Measurements from ENCODE around the gene ARPC2.
A peak's percentile ranks its signal among the peaks of the same experiment; 100 is the strongest.
"Not testable (repeated sequence)": the region's sequence is repeated elsewhere in the genome, so short reads cannot be mapped to it uniquely, and the experiment has no call there.

ARPC2 gene

DNA sequence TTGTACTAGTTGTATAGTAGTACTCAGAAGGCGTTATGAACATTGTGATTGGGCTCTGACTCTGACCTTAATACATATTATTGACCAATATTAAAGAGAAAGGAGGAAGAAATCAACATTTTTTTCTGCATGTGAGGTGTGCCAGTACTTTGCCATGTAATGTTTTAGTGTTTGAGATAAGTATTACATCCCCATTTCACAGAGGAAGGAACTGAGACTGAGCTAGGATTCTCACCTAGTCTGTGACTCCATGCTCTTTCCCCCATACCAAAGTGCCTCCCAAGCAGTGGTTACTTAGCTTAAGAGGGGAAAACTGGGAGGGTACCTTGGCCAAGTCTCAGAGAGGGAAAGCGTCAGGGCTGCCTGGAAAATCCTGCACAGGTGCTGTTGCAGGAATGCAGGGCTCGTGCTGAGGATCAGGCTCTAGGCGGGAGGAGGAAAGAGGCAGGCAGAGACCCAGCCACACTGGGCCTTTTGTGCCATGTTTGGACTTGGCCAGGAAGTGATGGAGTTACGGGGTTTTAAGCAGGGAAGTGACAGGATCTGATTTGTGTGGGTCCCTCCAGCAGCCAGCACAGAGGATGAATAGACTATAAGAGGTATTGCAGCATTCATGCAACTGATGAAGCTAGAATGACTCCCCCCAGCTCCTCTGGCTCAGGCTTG, 55.0 kb downstream of the ARPC2 start:
- no peak for DNase-seq

DNA sequence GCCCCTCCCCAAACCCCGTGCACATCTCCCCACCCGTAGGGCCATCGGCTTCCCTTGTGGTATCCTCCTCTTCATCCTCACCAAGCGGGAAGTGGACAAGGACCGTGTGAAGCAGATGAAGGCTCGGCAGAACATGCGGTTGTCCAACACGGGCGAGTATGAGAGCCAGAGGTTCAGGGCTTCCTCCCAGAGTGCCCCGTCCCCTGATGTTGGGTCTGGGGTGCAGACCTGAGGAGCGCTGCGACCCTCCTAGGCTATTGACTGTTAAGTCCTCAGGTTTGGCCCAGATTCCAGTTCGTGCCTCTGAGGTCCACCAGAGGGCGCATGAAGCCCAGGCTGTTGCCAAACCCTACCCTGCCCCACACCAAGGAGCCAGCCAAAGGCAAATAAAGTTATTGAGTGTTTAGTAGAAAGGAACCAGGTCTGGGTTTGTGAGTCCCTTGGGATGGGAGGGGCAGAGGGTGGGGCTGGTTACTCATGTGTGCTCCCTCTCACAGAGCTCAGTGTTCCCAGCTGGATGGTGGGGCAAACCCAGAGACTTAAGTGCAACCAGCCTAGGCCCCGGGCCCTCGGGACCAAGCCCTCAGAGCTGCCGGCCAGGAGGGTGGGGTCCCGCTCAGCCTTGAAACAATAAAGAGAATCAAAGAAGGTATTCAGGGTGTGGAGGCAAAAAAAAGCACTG, 55.7 kb downstream of the ARPC2 start:
- DNase-seq: peak; percentile 72 to 78

DNA sequence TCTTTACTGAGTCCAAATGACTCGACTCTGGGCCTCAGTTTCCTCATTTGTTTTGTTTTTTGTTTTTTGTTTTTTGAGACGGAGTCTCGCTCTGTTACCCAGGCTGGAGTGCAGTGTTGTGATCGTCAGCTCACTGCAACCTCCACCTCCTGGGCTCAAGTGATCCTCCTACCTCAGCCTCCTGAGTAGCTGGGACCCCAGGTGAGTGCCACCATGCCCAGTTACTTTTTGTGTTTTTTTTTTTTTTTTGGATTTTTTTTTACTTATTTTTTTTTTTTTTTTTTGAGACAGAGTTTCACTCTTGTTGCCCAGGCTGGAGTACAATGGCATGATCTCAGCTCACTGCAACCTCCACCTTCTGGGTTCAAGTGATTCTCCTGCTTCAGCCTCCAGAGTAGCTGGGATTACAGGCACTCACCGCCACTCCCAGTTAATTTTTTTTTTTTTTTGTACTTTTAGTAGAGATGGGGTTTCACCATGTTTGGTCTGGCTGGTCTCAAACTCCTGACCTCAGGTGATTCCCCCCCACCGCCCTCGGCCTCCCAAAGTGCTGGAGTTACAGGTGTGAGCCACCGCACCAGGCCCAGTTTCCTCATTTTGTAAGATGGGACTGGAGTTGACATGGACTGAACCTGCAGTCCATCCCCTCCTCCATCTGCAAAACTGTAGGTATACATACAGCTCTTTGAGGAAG, 56.4 kb downstream of the ARPC2 start:
- DNase-seq: not testable (repeated sequence)

DNA sequence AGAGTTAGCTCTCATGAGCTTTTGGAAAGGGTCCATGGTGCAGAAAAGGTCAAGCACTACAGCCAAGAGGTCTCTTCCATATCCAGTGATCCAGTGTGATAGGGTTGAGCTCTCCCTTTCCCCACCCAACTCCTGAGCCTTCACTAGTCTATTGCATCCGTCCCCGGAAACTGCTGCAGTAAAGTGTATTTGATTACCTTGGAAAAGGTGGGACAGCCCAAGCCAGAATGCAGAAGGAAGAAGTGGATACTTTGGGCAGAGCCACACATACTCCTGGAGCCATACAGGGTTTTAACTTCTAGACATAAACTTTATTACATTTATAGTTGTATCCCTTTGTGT, 56.9 kb downstream of the ARPC2 start:
- DNase-seq: no peak

DNA sequence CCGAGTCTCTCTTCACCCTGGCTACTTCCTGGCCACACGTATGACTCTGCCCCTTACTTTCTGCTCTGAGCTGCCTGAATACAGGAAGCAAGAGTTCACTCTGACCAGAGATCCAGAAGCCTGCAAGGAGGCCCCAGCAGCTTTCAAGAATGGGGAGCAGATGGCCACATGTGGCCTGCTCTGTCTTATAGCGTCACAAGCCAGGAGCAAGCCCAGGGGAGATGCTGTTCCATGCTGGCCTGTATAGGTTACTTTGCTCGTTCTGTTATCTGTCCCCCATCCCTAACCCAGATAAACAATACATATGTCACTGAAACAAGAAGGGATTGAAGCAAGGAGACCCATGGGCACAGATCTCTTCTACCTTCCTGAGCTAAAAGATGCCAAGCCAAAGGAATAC, 57.6 kb downstream of the ARPC2 start:
- DNase-seq: no peak

DNA sequence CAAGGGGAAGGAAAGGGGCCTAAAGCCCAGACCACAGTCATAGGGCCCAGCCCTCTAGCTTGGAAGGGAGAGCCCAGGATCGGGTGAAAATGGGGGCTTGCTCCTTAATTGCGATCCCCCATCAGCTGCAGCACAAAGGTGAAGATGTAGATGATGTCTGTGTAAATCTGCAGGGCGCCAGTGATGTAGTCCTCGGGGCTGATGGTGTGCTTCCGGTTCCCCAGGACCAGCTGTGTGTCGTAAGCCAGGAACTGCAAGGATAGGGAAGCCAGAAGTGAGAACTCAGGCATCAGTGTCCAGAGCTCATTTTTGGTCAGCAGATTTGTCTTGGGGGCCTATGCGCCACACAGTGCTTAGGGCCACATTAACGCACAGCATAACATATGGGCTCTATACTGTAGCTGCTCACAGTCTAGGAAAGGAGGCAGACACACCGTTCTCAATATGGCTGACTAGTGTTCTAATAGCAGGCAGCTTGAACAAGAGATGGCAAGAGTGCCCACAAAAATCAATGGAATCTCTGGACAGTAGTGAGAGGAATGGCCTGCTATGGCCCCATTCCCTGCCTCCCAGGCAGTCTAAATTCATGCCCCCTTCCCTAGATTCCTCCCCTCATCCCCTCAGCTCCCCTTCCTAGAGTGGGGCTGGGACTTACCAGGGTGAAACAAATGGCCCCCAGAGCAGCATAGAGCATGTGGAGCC, 58.5 kb downstream of the ARPC2 start:
- DNase-seq: no peak

DNA sequence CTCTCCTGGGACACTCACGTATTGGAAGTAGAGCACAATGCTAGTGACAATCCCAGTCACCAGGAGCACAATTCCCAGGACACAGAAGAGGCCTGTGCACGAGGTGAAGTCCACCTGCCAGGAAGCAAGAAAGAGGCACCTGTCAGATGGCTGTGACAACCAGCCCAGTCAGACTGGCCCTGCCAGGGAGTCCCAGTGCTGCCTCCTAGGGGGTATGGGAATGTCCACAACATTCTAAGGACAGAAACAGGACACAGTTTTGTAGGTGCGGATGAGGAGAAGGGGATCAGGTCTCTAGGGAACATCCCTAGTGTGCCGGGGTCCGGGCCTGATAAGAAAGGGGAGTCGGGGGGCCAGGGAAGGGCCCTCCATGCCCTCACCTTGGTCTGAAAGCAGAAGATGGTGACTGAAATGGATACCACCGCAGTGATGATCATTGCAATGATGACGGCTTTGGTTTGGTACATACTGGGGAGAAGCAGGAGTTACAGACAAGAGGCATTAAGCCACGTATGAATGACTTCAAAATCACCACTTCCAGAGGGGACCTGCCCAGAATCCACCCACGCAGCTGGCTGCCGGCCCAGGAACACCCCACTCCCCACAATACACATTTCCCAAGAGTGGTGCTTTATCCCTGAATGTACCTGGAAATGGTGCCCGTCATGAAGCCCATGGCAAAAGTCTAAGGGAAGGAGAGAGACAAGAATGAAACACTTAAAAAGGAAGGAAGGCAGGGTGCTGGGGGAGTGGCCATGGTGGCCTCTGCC, 60.2 kb downstream of the ARPC2 start:
- DNase-seq: no peak

DNA sequence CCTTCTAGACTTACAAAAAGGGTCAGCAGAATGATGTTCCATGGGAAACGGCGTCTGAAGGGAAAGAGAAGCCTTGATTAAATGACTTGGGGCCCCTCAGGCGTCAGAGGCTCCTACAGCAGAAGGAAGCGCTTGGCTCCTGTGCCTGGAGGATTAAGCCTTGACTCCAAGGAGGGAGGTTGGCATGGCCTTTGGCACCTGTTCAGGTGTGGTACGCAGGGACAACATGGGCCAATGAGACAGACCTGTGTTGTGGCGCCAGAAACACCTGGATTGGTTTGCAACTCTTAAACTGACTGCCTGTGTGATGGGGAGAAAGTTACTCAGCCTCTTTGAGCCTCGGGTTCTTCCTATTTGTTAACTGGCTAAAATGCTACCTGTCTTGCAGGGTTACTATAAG, 60.9 kb downstream of the ARPC2 start:
- DNase-seq: no peak

DNA sequence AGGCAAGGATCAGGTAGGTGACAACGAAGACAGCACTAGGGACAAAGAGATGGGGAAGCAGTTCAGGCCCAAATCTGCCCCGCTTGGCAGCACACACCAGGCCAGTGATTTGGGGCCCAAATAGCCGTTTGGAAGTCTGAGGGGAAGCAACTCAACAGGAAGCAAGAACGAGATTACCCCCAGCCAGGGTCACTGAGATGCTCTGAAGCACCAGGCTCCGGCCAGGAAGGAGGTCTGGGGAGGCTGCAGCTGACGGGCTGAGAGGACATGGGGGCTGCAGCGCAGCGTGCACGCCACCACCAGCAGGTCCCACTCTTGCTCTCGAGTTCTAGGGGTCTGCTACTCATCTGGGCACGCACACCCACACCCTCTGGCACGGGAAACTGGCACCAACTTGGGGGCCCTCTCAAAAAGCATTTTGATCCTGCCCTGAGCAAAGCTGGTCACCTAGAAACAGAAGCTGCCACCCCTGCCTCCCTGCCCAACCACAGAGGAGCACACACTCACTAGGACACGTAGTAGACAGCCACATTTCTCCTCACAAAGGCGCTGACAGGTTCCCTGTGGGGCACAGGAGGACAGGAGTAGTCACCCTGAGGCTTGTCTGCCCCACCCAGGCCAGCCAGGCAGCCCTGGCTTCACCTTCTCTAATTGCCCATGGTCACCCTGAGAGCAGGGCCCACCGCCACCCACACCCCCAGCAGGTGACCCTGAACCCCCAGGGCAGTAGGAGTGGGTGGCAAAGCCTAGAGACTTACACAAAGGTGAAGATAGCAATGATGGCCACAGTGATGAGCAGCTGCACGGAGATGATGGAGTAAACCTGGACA, 61.8 kb downstream of the ARPC2 start:
- DNase-seq: no peak

DNA sequence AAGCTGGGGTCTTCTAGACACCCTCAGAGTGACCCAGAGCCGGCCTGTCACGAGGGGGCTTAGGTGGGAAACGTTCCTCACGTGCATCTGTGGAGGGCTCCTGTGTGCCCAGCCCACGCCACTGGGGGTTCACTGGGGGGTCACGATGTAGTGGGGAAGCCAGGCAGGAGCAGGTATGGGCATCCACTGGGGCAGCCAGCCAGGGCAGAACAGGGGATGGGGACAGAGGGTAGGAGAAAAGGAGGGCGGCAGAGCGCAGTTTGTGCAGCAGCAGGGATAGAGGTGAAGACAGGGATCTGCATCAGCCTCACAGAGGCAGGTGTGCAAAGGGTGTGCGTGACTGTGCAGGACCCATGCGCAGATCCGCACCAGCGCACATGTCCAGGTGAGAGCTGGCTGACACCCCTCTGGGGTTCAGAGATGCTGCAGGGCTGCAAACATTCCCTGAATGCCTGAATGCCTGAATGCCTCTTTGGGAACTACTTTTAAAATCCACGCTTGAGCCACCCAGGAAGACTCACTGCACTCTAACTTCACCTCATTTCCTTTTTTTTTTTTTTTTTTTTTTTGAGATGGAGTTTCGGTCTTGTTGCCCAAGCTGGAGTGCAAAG, 63.4 kb downstream of the ARPC2 start:
- DNase-seq: no peak

DNA sequence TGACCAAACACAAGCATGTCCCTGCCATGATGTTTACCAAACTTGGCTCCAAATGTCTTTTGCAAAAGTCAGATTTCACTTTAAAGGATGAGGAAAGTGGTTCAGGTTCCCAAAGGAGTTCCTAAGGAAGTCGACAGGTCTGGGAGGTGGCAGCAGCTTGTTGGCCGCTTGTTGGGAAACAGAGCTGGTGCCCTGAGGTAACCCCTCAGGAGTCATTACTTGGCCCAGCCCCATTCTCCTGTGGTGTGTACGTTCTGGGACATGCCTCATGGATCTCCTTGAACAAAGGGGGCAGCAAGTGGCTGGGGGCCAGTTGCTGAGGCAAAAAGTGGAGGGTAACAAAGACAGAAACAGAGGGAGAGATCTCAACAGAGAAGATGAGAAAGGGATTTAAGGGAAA, 64.5 kb downstream of the ARPC2 start:
- DNase-seq: no peak

DNA sequence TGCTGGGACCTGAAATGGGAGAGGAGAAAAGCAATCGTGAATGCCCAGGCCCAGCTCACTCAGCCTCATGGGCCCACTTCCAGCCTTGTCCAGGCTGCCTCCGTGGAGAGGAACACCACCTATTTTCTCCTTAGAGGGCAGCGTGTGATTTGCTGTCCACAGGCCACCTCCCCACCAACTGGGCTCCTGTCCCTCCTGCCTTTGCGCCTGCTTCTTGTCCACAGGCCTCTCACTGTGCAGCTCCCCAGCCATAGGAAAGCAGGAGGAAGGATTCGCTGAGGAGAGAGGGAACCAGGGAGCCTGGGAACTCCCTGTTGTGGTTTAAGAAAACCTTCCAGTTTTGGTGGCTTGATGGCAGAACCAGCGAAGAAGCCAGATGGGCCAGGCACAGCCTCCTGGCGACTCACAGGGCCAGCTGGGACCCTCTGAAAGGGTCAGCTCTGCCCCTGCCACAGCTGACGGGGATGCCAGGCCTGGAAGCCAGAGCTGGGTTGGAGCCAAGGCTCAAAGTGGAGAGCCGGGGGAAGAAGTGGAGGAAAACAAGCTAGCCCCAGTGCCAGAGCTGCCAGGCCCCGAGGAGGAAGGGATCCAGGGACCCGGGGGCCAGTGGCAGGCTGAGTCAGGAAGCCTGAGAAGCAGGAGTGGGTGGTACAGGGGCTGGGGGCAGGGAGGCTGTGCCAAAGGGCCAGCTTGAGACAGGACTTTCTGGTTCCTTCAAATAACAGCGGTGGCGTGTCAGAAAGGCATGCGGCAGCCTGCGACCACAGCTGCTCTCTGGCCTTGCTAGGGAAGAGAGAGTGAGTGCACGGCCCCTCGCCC, 65.4 kb downstream of the ARPC2 start:
- DNase-seq: no peak

DNA sequence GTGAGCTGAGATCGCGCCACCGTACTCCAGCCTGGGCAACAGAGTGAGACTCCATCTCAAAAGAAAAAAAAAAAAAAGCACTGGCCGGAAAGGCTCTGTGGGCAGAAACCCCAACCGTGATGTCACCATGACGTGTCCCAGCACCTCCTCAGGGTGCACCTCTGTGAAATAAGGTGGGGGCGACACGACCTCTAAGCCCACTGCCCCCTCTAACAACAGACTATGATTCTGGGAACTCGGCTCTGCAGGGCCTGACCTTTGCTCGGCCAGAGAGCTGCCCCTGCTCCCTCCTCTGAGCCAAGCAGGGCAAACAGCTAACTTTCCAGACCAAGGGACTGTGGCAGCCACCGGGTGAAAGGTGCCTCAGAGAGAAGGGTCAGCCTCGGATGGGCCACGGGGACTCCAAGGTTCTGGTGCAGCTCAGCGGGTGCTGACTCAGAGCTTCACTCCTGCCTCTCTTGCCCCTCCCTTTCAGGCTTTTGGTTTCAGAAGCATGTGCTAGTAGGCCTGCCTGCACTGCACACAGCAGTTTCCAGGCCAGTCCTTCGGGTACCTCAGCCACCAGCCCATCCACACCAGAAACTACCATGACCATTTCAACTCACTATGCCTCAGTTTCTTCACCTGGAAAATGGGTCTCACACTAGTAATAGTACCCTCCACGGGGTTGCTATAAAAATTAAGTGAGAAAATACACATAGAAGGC, 67.3 kb downstream of the ARPC2 start:
- no peak for DNase-seq

DNA sequence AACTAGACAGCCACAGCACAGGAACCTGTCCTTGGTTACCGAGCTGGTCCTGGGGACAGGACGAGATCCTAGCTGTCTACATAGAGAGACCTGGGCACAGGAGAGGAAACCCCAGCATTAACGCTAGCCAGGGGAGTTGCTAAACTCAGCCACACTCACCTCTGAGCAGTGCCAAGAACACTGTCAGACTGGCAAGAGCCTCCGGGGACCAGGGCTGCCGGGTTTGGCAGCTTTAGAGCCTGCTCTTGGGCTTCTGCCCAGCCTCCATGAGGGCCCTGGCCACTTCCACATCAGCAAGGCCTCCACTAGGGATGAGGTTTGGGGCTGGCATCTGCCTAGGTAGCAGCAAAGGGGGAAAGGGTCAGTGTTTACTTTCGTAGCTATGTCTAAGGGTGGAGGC, 68.6 kb downstream of the ARPC2 start:
- no peak for DNase-seq

DNA sequence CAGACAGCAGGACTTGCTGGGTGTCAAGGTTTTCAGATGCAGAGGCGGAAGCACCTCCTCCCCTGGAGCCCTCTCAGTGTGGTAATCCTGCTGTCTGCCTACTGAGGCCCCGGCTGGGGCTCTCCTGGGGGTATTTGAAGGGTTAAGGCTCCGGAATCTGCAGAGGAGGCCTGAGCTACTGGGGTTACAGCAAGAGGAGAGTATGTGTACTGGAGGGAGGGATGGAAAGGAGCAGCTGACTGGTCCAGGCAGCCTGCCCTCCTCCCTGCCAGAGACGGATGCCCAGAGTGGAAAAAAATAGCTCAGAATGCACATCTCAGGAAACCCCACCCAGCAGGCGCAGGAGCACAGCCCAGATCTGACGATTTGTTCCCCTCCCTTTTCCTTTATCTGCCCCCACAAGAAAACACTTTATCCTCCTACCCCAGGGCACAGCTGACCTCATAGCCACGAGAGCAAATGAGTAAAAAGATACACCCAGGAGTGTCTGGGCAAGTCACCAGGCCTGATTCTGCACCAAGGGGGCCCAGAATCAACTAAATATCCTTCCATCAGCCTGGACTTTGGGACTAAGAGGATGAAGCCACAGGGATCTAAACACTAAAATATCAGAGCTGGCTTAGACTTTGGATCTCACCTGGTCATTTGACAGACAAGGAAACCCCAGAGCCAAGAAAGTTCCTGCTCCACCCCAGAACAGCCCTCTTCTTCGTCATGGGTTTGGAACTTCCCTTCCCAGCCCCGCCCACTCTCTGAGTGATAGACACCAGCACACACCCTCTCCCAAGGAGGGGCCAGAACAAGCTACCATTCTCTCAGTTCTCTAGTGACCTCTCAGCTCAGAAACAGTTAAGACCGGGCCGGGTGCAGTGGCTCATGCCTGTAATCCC, 69.8 kb downstream of the ARPC2 start:
- DNase-seq: no peak

DNA sequence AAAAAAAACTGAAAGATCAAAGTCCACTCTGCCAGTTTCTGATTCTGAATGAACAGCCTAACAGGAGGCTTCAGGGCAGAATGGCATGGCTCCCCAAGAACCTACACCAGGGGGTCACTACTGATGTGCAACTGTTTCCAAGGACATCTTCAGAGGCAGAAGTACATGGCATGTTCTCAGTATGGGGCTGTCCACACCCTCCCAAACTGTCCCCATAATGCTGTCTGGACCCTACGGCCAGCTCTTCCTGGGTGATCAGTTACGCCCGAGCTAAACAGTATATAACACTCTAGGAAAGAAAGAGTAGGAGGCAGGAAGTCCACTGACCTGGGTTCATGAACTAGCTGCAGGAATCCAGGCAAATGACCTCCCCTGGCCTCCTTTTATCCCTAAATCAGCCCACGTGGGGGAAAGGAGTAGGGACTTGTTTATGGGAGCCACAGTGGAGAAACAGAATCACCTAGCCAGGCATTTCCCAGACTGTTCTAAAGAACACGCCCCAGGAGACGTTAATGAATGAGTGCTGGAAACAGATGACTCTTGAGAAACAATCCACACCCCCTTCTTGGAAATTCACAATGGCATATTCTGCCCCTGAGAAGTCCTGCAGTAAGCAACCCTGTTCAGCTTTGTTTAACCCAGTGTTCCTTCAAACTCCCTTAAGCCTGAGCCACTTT, 72.8 kb downstream of the ARPC2 start:
- DNase-seq: no peak

DNA sequence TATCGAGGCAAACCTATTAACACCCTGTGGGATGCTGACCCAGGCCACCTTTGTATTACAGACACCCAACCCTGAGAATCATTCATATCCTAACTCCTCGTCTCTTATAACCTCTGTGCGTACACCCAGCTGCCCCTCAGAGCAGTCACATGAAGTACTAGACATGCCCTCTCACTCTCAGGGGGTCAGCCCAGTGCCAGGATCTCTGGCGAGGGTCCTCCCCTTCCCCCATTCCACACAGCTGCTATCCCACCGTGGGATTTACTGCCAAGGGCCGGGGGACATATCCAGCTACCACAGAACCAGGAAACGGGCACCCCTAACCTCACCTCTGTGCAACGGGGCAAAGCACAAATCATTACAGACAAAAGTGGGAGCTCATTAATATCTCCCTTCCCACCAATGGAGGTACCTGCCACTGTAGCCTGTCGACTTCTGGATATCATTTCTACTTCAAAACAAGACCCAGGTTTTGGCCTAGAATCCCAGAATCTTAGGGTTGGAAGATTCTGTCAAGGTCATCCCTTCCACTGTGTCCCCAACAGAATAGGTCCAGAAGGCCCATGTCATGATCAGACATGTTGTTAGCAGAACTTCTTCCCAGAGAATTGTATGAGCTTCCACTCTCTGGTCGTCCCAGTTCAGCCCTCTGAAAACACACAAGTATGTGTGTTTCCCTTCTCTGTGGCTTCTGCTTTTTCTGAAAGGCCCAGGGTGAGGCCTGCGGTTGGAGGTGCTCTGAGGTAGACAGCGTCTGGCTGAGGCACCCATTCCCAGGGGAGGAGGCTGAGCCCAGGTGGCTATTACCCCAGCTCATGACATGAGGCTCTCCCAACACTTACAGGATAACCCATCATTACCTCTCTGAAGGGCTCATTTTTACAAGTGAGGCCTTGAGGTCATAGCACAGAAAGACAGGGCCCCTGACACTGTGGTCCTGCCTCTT, 73.6 kb downstream of the ARPC2 start:
- DNase-seq: no peak

All from NCI-H2081 (cell line).